Rectal smooth muscle tissue (tissue), 1 donor: ENCODE results near the gene FAM81A.
"Not testable (repeated sequence)": the region's sequence is repeated elsewhere in the genome, so short reads cannot be mapped to it uniquely, and the experiment has no call there.

Experiments
- H3K27ac ChIP-seq: one replicate; pipeline ENCODE4 v1.7.0; 2013; ENCODE audit warnings: low read depth, low read length, inconsistent platforms
- H3K27me3 ChIP-seq: one replicate; pipeline ENCODE4 v1.7.0; 2013; ENCODE audit warnings: low read length; ENCODE audit not compliant: control insufficient read depth, insufficient read depth
- H3K36me3 ChIP-seq: one replicate; pipeline ENCODE4 v1.7.0; 2013; ENCODE audit warnings: low read length; ENCODE audit not compliant: control insufficient read depth, insufficient read depth
- H3K4me1 ChIP-seq: one replicate; pipeline ENCODE4 v1.7.0; 2013; ENCODE audit warnings: low read length; ENCODE audit not compliant: control insufficient read depth, insufficient read depth
- H3K4me3 ChIP-seq: one replicate; pipeline ENCODE4 v1.7.0; 2013; ENCODE audit warnings: low read length
- H3K9ac ChIP-seq: one replicate; pipeline ENCODE4 v1.7.0; 2013; ENCODE audit warnings: low read length

FAM81A gene

DNA sequence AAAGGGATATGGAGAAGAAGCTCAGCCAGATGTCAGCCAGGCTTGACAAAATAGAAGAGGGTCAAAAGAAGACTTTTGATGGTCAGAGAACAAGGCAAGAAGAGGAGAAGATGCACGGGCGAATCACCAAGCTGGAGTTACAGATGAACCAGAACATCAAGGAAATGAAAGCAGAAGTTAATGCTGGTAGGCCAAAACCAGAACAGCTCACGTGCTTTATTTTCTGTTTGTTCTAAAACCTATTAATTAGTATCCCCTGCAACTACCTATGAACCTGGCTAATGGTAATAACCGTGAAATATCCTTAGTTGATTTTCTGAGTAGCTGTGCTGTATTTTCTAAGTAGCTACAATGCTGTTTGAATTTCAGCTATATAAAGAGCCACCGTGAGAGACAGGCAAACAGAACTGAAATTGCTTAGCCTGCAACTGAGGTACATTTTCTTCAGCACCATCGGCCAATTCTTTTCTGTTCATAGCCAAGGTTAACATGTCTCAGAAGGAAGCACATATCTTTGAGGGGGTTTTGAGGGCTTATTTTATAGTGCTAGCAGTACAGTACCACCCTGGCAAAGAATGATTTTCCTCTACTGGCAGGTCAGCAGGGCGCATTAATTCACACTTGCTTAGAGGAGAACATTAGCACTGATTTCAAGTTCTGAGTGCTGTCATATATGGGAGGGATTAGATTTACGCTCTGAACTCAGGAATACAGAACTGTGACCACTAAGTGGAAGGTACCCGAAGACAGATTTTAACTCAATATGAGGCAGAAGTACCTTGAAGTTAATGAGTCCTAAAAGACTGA is 78.9 kb downstream of the FAM81A start:
- H3K4me1 ChIP-seq: no peaks in the 10 kb centered on the region
- H3K36me3 ChIP-seq: no peaks in the 10 kb centered on the region
- H3K27me3 ChIP-seq: no peaks in the 10 kb centered on the region
- H3K9ac ChIP-seq: no peak overlapping the region
- no peak overlapping the region for H3K4me3 ChIP-seq
- H3K27ac ChIP-seq: no peak overlapping the region

- no peaks in the 10 kb centered on the region for H3K4me1 ChIP-seq
- H3K36me3 ChIP-seq: no peaks in the 10 kb centered on the region
- no peak overlapping the region for H3K9ac ChIP-seq
- H3K27me3 ChIP-seq: no peaks in the 10 kb centered on the region
- no peak overlapping the region for H3K4me3 ChIP-seq
- no peak overlapping the region for H3K27ac ChIP-seq
Observed at GRCh38 chr15:59519329-59519728, 81.3 kb downstream of the FAM81A start.

DNA sequence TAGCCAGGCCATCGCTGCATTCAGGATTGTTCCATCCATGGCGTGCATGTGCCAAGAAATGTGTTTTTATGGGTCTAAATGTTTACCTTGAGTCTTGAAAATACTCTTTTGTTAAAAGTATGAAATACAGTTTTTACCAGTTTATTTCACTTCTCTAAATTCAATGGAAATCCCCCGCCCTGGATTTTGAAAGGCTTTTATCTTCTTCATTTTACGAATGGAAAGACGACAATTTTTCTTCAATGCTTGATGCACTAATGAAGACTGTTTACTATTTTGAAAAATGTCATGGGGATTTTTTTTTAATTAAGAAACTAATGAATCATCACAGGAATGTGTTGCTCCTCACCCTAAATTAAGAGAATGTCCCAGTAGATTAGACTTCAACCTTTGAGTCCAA is 83.5 kb downstream of the FAM81A start:
- Histone ChIP-seq H3K36me3 (no peaks in the 10 kb centered on the region), H3K4me1 (no peaks in the 10 kb centered on the region), H3K27ac (no peak overlapping the region), H3K27me3 (no peaks in the 10 kb centered on the region), H3K4me3 (no peak overlapping the region), H3K9ac (no peak overlapping the region)

GRCh38 chr15:59522988-59523461 is 85.0 kb downstream of the FAM81A start:
- Histone ChIP-seq H3K27me3 (no peaks in the 10 kb centered on the region), H3K27ac (no peak overlapping the region), H3K36me3 (no peaks in the 10 kb centered on the region), H3K4me1 (no peaks in the 10 kb centered on the region), H3K9ac (no peak overlapping the region), H3K4me3 (no peak overlapping the region)

- Histone ChIP-seq H3K4me3 (no peak overlapping the region), H3K36me3 (no peaks in the 10 kb centered on the region), H3K27ac (no peak overlapping the region), H3K4me1 (no peaks in the 10 kb centered on the region), H3K27me3 (no peaks in the 10 kb centered on the region), H3K9ac (no peak overlapping the region)
Observed at GRCh38 chr15:59523702-59524101, 85.7 kb downstream of the FAM81A start.

DNA sequence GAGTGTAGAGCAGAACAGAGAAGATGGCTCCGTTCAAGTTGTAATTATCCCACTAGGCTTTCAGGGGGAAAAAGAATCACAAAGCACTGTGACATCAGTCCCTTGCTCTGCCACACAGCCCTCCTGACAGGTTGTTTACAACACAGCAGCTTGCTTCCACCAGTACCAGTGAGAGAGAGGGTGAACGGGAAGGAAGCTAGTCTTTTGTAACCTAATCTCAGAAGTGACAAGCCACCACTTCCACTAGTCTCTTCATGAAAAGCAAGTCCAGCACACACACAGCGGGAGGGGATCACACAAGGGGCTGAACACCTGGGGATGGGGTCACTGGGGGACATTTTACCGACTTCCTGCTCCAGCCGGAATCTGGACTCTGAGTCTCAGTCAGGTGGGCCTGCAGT is 86.3 kb downstream of the FAM81A start:
- no peaks in the 10 kb centered on the region for H3K36me3 ChIP-seq
- H3K27me3 ChIP-seq: no peaks in the 10 kb centered on the region
- H3K27ac ChIP-seq: no peak overlapping the region
- H3K9ac ChIP-seq: no peak overlapping the region
- no peak overlapping the region for H3K4me3 ChIP-seq
- no peaks in the 10 kb centered on the region for H3K4me1 ChIP-seq

- not testable (repeated sequence) for H3K27ac ChIP-seq, H3K27me3 ChIP-seq, H3K9ac ChIP-seq, H3K36me3 ChIP-seq, H3K4me1 ChIP-seq, H3K4me3 ChIP-seq
Observed at GRCh38 chr15:59526466-59526865, 88.5 kb downstream of the FAM81A start.

- Histone ChIP-seq H3K27ac (no peak overlapping the region), H3K4me3 (no peak overlapping the region), H3K36me3 (no peaks in the 10 kb centered on the region), H3K9ac (no peak overlapping the region), H3K27me3 (no peaks in the 10 kb centered on the region), H3K4me1 (no peaks in the 10 kb centered on the region)
Observed at GRCh38 chr15:59528429-59528828, 90.4 kb downstream of the FAM81A start.

GRCh38 chr15:59528961-59529402 is 91.0 kb downstream of the FAM81A start:
- Histone ChIP-seq H3K36me3 (no peaks in the 10 kb centered on the region), H3K27ac (no peak overlapping the region), H3K9ac (no peak overlapping the region), H3K4me3 (no peak overlapping the region), H3K27me3 (no peaks in the 10 kb centered on the region), H3K4me1 (no peaks in the 10 kb centered on the region)

DNA sequence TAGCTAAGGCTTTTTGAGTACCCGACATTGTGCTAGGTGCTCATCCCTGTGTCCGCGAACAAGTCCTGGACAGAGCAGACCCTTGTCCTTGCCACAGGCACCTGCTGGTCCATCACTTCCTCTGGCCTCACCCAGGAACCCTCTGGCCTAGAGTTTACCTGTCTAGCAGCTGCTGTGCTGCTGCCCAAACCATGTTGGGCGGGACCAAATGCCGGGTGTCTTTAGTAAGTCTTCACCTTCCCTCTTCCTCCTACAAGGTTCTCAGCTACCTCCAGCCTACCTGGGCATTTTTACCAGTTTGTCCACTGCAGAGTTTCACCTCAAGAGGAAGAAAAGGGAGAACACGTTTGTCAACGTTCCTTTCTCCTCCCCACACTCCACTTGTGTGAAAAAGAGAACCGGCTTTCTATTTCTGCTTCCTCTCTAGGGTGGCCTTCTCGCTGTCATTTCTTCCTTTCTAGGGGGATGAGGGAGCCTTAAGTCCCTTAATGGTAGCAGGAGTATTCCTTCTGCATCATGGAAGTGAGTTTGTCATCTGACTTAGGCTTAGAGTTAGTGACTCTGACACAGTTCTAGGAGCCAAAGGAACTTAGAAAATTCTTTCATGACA is 93.2 kb downstream of the FAM81A start:
- Histone ChIP-seq H3K27me3 (no peaks in the 10 kb centered on the region), H3K27ac (no peak overlapping the region), H3K36me3 (no peaks in the 10 kb centered on the region), H3K4me1 (no peaks in the 10 kb centered on the region), H3K9ac (no peak overlapping the region), H3K4me3 (no peak overlapping the region)

DNA sequence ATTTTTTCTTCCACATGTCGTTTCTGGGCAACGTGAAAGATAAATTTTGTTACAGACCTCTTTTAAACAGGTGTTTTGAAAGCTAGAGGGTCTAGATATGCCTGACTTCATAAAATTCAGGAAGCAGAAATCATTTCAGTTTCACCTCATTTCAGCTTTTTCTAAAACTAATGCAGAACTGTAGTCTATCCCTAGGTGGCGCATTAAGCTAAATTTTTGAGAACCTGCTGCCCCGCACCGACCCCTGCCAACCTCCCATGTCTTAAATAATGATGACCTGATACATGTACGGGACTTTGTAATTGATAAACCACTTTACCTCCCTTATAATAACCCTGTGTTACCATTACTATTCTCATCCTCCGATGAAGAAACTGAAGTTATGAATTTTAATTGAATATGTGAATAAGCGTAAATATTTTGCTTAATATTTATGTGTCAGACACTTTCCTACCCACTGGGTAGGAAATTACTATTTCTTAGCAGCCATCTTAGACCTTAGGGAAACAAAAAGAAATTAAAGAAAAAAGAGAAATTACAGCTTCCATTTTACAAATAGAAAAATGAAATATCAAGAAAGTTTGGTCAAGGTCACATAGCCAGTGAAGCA is 94.9 kb downstream of the FAM81A start:
- H3K9ac ChIP-seq: no peak overlapping the region
- H3K27me3 ChIP-seq: no peaks in the 10 kb centered on the region
- no peak overlapping the region for H3K27ac ChIP-seq
- H3K4me3 ChIP-seq: no peak overlapping the region
- no peaks in the 10 kb centered on the region for H3K4me1 ChIP-seq
- H3K36me3 ChIP-seq: no peaks in the 10 kb centered on the region

- Histone ChIP-seq H3K36me3 (no peaks in the 10 kb centered on the region), H3K27ac (no peak overlapping the region), H3K4me1 (no peaks in the 10 kb centered on the region), H3K9ac (no peak overlapping the region), H3K27me3 (no peaks in the 10 kb centered on the region), H3K4me3 (no peak overlapping the region)
Observed at GRCh38 chr15:59536553-59536952, 98.6 kb downstream of the FAM81A start.
